Measurements from ENCODE around the gene RAD51B.
"Not testable (repeated sequence)": the region's sequence is repeated elsewhere in the genome, so short reads cannot be mapped to it uniquely, and the experiment has no call there.

The RAD51B gene

DNA sequence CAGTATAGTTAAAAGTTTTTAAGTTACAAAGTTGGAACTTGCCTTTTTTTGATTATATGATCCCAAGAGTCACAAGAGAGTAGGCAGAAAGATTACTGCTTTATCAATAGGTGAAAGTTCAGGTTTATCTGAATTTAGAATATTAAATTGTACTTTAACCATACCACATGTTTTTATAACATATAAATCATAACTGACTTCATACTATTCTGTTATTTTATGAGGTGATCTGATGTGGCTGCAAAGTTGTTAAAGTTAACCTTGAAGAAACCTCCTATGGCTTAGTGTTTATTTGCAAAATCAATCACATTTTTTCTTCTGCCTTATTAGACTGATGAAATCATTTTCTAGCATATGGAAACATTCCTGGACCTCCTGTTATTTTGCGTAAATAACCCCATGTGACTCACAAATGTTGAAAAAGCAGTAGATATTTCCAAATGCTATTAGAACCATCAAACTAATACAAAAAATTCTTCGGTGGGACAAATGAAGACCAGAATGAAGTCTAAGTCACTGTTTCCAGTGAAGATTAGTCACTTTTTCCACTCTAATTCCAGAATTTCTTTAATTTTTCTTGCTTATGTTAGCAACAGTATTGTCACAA lies 132.1 kb downstream of the RAD51B start:
- DNase-seq = no peak

DNA sequence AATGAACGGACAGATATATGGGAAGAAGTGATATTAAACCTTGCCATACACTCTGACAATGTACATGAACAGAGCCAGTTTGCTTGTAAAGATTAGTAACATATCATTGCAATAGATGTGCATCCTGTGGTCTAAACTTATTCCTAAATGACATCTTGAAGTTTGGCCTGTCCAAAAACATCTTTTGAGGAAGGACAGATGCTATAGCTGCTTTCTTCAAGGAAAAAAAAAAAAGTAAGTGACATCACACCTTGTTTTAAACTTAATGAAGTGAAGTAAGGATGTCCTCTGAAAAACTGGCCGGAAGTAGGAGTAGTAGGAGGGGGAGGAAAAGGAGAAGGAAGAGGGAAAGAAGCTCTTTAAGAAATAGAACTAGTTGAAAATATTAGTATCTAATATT lies 132.8 kb downstream of the RAD51B start:
- no peak for DNase-seq

DNA sequence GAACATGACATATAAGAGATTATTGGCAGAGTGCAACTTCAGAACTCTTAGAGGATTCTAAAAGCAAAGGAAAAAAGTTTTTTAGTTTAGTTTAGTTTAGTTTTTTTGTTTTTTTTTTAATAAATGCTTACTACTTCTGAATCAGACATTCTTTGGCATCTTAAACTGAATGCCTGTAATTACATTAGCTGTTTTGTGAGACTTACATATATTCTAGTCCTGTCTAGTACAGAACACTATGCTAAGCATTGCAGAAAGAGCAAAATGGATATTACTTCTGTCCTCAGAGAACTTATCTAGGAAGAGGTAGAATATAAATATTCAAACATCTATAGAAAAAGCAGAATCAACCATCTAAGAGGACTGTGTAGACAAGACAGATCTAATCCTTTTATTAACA lies 133.2 kb downstream of the RAD51B start:
- DNase-seq = no peak

- no peak for DNase-seq
Observed at GRCh38 chr14:67955261-67955660, 135.7 kb downstream of the RAD51B start.

DNA sequence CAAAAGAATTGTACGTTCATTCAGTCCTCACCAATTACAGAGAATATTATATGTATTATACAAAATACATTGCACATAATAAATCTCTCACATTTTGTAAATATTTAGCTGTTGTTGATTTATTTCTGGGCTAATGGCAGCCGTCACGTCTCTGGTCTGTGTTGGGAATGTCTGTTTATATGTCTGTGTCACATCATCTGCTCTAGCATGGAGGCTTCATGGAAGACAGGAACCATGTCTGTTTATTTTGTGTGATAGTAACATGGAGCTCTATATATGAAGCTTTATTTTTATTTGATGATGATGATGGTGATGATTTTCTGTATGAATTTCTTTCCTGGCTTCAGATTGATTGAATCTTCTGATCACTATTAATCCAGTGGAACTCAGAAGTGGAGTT lies 138.4 kb downstream of the RAD51B start:
- DNase-seq = no peak

DNA sequence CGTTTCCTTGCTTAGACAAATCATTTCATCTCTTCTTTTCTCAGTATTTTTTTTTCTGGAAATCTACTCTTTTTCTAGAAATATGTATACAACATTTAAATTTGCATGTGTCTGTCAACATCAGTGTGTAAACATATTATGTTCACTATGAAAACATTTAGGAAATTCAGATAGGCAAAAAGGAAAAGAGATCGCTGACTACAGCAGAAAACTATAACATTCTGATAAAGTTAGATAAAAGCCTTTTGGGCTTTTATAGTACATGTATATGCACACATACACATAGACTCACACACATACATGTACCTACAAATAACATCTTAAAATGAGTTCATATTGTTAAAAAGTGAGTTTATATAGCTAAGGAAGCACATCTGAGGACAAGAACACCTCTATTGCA lies 142.1 kb downstream of the RAD51B start:
- no peak for DNase-seq

- DNase-seq = no peak
Observed at GRCh38 chr14:67962215-67962644, 142.7 kb downstream of the RAD51B start.

GRCh38 chr14:67963545-67963944 lies 144.0 kb downstream of the RAD51B start:
- no peak for DNase-seq

GRCh38 chr14:67963960-67964812 lies 144.6 kb downstream of the RAD51B start:
- DNase-seq = no peak

- DNase-seq = no peak
Observed at GRCh38 chr14:67965696-67966095, 146.1 kb downstream of the RAD51B start.

DNA sequence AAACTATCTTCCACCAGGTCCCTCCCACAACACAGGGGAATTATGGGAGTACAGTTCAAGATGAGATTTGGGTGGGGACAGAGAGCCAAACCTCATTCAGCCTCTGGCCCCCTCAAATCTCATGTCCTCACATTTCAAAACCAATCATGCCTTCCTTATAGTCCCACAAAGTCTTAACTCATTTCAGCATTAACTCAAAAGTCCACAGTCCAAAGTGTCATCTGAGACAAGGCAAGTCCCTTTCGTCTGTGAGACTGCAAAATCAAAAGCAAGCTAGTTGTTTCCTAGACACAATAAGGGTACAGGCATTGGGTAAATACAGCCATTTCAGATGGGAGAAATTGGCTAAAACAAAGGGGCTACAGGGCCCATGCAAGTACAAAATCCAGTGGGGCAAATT lies 147.6 kb downstream of the RAD51B start:
- DNase-seq = no peak

GRCh38 chr14:67967970-67968369 lies 148.4 kb downstream of the RAD51B start:
- DNase-seq = not testable (repeated sequence)

DNA sequence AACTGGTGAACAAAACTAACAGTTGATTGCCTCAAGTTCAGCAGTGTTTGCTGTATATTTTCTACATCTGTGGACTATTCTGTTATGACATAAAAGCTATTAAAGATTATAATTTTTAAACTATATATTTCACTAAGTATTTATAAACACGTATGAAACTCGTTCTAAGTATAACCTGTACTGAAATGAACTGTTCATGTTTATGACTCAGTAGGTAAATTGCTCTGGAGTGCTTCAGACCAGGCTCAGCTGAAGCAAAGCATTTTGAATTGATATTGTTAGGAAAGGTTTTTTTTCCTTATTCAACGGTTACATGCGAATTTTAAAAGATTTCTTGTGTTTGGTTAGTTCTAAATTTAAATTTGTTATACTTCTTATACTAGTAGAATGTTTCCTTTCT lies 151.3 kb downstream of the RAD51B start:
- DNase-seq = no peak

GRCh38 chr14:67971627-67972625 lies 152.3 kb downstream of the RAD51B start:
- no peak for DNase-seq

DNA sequence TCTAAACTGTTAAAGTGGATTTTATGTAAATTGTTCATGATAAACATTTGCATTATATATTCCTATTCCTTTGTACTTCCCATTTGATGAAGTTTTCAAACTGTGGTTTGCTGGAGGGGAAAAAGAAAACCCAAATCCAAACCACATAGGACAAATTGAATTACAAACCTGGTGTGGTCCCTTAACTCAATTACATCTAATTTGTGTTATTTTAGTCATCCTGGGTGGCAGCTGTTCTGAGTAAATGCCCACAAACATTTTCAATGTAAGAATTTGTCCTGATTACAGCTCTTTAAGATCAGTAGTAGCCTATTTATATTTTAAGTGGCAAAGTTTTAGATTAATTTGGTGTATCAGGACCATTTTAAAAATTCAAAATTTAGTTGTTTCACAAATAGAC lies 153.9 kb downstream of the RAD51B start:
- DNase-seq = no peak

GRCh38 chr14:67975470-67975869 lies 155.9 kb downstream of the RAD51B start:
- DNase-seq = no peak

DNA sequence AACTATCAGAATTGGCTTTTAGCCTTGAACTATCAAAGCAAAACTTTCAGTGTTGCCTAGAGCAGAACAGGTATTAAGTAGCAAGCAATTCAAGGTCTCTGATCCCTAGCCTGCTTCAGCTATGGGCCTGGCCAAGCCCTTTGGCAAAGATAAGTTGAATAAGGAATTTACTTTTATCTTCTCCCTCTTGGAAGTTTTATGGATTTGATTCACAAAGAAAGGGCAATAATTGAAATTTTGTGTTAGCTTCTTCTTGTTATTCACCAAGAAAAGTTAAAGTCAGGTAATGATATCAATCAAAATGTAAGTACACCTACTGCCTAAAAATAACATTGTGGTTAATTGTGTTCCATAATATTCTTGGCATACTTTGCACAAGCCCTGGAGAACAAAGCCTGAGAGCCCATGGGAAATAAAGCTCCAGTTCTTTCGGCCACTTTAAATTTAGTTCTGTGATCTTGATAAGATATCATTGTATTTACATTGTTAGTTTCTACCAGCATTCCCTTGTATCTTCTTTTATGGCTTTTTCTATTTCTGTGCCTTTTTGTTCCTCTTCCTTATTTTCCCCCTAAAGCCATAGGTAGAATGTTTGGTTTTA lies 158.0 kb downstream of the RAD51B start:
- no peak for DNase-seq

GRCh38 chr14:67978749-67979148 lies 159.2 kb downstream of the RAD51B start:
- DNase-seq = no peak

DNA sequence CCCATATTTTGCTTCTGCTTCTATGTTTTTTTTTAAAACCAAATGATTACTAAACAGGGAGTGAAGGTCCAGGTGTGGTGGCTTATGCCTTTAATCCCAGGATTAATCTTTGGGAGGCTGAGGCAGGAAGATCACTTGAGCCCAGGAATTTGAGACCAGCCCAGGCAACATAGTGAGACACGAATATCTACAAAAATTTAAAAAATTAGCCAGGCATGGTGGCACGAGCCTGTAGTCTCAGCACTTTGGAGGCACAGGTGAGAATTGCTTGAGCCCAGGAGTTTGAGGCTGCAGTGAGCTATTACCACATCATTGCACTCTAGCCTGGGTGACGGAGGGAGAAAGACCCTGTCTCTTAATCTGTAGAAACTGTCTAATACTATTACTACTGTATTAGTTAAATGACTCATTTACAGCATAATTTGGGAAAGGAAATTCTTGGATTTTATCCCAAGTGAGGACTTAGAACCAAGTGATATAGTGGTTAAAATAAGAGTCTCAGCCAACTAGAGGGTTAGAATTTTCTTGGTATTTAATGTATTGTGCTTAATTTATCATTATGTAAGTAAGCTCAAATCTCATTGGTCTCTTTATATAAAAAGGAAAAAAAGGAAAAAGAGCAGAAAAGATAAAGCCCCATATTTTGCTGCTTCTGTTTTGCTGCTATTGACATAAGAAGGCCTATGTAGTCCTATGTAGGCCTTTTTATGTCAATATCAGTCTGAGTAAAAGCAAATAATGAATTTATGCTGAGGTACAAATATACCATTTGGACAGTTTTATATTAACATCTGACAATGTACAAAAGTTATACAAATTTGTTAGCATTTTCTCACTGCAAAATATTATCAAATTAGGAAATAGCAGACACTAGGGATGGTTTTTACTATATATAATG lies 163.4 kb downstream of the RAD51B start:
- no peak for DNase-seq

GRCh38 chr14:67984274-67984673 lies 164.7 kb downstream of the RAD51B start:
- DNase-seq = no peak

DNA sequence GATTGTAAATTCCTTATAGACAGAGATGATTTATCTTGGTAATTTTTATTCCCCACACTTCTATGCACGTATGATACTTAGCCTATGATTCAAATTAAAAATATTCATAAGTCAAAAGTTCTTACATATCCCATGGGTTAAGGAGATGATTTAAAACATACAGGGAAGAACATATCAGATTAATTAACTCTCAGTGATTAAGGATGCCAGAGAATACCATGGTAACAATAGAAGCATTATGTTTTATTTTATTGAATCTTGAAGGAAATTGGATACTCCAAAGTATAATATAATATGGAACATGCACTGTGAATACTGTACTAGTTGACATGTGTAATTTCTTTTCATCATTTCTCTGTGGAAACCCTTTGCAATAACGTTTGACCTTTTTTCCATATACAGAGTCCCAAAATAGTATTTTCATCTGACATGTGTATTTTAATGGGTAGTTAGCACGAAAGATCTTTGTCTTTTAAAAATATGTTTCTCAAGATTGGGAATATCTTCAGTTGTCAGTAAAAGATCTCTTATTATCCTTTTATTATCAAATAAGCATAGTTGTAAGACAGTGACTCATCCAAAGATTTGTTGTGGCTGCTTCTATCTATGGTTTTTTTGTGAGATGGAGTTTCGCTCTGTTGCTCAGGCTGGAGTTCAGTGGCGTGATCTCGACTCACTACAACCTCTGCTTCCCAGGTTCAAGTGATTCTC lies 166.7 kb downstream of the RAD51B start:
- DNase-seq = no peak

Data from CD4-positive, alpha-beta T cell treated with Interleukin-17A for 1 hour (primary cell).